Activated CD8-positive, alpha-beta memory T cell treated with anti-CD3 and anti-CD28 coated beads, Interleukin-2, amount 10 ng/mL, durations not matched to agents 7 days and 5 days (primary cell): ENCODE data around the gene S1PR3. TPM values are rescaled to one million over a fixed set of nuclear protein-coding genes. Genes with fewer than 3 reads are reported as not detected.

Experiments
- ATAC-seq: fragments of 150-1000 bp; cut with Tn5 transposase; one replicate; pipeline ENCODE4 v1.10.0; 2021; ENCODE audit warnings: moderate library complexity
- CTCF ChIA-PET: fragments of 350-600 bp; sonication (Branson Sonifier 250); formaldehyde crosslinking; loops from one replicate; lab custom pipeline; 2021; ENCODE audit warnings: antibody characterized with exemption; lab: Charles Lee
- DNase-seq: peaks from one replicate; pipeline ENCODE4 v3.0.0-alpha.2; 2020
- H3K27ac Mint-ChIP-seq: one replicate; pipeline ENCODE4 v1.8.0; 2021; ENCODE audit warnings: mild to moderate bottlenecking, mixed read lengths
- H3K27me3 Mint-ChIP-seq: one replicate; pipeline ENCODE4 v1.8.0; 2021; ENCODE audit warnings: mixed read lengths
- H3K36me3 Mint-ChIP-seq: one replicate; pipeline ENCODE4 v1.8.0; 2021; ENCODE audit warnings: mild to moderate bottlenecking, mixed read lengths
- H3K4me1 Mint-ChIP-seq: one replicate; pipeline ENCODE4 v1.8.0; 2021; ENCODE audit warnings: mixed read lengths
- H3K4me3 Mint-ChIP-seq: one replicate; pipeline ENCODE4 v1.8.0; 2021; ENCODE audit warnings: mild to moderate bottlenecking, moderate library complexity, mixed read lengths
- H3K9me3 Mint-ChIP-seq: one replicate; pipeline ENCODE4 v1.8.0; 2022; ENCODE audit warnings: low read depth, mixed read lengths
- total RNA-seq, 2 experiments: library from RNA; stranded (reverse); gene quantifications; one replicate each; pipeline ENCODE4 v1.2.3, GENCODE V29; 2021

S1PR3 gene
- total RNA-seq, 2 experiments from 2014 or later: 0.05 to 0.06 TPM

DNA sequence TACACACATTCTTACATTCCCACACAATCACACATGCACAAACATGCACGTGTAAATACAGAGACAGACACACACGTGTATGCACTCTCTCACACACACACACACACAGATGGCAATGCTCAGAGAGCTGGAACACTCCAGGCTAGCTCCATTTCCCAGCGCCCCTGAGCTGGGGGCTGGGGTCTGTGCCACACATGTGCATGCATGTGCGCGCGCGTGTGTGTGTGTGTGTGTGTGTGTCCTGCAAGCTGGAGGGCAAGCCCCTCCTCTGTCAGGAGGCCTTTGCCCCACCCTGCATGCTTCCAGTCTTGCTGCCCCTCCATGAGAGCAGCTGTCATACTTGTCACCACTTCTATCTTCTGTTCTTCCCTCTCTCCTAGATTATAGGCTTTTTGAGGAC lies 16.6 kb upstream of the S1PR3 start:
- no peaks in the 10 kb centered on the region for H3K4me1 Mint-ChIP-seq
- no peak for ATAC-seq
- CTCF ChIA-PET: no interaction called here
- H3K27ac Mint-ChIP-seq: no peak overlapping the region
- H3K4me3 Mint-ChIP-seq: no peak overlapping the region
- H3K27me3 Mint-ChIP-seq: peaks cover 3% of the 10 kb centered on the region
- no peak for DNase-seq
- H3K9me3 Mint-ChIP-seq: no peaks in the 10 kb centered on the region
- H3K36me3 Mint-ChIP-seq: no peaks in the 10 kb centered on the region

DNA sequence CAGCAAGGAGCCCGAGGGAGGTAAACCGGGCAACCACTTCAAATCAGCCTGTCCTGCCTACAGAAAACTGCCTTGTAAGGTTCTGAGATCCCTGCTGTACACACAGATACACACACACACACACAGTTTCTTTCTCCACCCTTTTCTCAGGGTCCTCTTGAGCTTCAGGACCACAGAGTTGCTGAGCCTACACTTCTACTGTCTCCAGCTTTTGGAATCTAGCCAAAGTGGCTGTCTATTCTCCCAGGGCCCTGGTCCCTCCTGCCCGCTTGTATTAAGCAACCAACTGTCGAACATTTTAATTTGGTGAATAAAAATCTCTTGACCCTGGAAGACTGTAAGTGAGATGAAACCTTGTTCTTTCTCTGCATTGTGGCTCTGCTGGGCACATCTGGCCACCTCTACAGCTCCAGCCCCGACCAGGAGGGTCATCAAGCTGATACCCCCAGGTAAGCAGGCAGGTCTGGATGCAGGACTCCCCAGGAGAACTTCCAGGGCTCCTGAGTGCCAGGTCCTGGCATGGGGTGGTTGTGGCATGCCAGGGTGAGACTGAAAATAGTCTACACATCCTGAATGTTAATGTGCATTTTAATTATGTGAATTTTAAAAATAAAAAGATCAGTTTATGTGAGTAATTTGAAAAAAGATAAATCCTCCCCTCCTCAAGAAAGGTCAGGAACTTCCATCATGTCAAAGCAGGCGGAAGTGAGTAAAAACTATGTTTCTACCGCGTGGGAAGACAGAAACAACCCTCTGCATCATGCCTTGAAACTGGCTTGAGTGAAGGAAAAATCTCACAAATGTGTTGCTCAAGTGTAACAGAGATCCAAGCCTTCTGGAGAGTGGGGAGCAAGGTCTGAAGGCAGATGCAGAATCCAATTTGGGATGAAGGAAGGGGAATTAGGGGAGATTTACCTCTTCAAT lies 15.0 kb upstream of the S1PR3 start:
- peaks cover 5% of the 10 kb centered on the region for H3K27me3 Mint-ChIP-seq

DNA sequence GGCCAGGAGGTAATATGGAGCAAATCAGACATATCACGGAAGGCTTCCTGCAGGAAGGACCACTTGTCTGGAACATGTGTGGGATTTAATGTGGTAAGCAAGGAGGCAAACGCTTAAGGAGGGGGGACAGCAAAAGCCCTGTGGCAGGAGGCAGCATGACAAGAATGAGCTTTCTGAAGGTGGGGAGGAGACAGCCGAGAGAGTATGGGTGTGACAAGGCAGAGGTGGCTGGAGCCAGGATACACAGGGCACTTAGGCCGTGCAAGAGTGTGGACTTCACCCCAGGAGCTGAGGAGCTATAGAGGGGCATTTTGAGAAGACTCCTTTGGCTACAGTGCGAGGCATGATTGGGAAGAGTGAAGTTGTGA lies 14.4 kb upstream of the S1PR3 start:
- CTCF ChIA-PET: no interaction called here
- Mint-ChIP-seq H3K9me3 (no peaks in the 10 kb centered on the region), H3K27me3 (peaks cover 5% of the 10 kb centered on the region), H3K27ac (no peak overlapping the region), H3K4me1 (no peaks in the 10 kb centered on the region), H3K4me3 (no peak overlapping the region), H3K36me3 (no peaks in the 10 kb centered on the region)
- DNase-seq (peak; percentile 7), ATAC-seq (no peak)

More for the DNA sequence above, 15.0 kb upstream of the S1PR3 start:
- DNase-seq (peak; percentile 18), ATAC-seq (no peak)
- no peak overlapping the region for H3K27ac Mint-ChIP-seq
- H3K4me1 Mint-ChIP-seq: no peaks in the 10 kb centered on the region
- CTCF ChIA-PET: no interaction called here
- H3K9me3 Mint-ChIP-seq: no peaks in the 10 kb centered on the region
- no peaks in the 10 kb centered on the region for H3K36me3 Mint-ChIP-seq
- H3K4me3 Mint-ChIP-seq: no peak overlapping the region

DNA sequence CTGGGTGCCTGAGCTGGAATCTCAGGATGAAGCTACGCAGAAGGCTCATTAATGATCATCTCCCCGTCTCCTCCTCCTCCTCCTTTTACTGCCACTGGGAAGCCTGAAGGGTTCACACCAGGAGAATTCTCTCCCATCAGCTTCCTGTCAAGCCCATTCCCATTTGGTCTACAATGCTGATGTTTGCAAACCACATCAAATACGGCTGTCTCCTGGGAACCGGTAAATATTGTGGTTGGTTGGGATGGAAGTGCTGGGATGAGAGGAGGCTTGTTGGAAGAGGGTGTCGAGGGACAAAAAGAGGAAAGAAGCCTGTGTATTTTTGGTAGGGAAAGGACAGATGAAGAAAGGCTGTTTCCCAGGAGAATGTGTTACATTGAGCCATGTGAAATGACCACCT lies 13.2 kb upstream of the S1PR3 start:
- CTCF ChIA-PET: interaction anchor here (0.8 kb wide), 1 partner anchor 23 kb away, joined by 3 read pairs; no protein-coding TSS in a partner anchor
- H3K27ac Mint-ChIP-seq: no peak overlapping the region
- ATAC-seq (no peak), DNase-seq (no peak)
- H3K4me1 Mint-ChIP-seq: no peaks in the 10 kb centered on the region
- H3K9me3 Mint-ChIP-seq: no peaks in the 10 kb centered on the region
- peaks cover 5% of the 10 kb centered on the region for H3K27me3 Mint-ChIP-seq
- no peak overlapping the region for H3K4me3 Mint-ChIP-seq
- H3K36me3 Mint-ChIP-seq: no peaks in the 10 kb centered on the region

DNA sequence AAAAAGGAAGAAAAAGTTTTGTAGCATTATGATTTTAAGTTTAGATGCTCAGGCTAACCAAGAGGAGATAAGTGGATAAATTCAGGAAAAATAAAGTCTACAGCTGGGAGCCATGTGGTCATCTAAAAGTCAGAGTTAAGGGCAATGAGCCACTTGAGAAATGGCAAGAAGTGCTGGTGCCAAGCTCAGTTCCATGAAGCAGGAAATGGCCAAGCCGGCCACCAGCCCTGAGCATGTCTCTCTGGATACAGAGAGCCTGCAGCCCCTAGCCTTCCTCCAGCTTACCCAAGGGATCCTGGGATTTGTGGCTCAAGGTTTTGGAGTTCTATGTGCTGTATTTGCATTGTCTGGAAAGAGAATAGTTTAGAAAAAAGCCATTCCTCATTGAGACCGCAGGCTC lies 12.2 kb upstream of the S1PR3 start:
- no peak overlapping the region for H3K4me3 Mint-ChIP-seq
- H3K36me3 Mint-ChIP-seq: no peaks in the 10 kb centered on the region
- ATAC-seq (no peak), DNase-seq (peak; percentile 12)
- no peaks in the 10 kb centered on the region for H3K9me3 Mint-ChIP-seq
- H3K27ac Mint-ChIP-seq: no peak overlapping the region
- no peaks in the 10 kb centered on the region for H3K4me1 Mint-ChIP-seq
- peaks cover 10% of the 10 kb centered on the region for H3K27me3 Mint-ChIP-seq
- CTCF ChIA-PET: no interaction called here

DNA sequence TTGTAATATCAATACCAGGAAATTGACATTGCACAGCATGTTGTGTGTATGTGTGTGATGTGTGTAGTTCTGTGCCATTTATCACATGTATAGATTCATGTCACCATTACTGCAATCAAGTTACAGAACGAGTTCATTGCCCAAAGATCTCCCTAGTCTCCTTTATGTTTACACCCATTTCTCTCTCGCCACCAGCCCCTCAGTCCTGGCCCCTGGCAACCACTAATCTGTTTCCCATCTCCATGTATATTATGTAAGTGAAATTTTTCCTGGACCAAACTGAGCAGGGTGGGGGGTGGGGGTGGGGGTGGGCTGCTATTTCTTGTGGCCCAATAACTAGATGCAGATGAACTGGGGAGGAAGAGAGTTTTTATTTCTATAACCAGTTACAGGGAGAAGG lies 11.5 kb upstream of the S1PR3 start:
- no peaks in the 10 kb centered on the region for H3K9me3 Mint-ChIP-seq
- CTCF ChIA-PET: no interaction called here
- peaks cover 10% of the 10 kb centered on the region for H3K27me3 Mint-ChIP-seq
- H3K36me3 Mint-ChIP-seq: no peaks in the 10 kb centered on the region
- ATAC-seq: no peak
- no peak overlapping the region for H3K27ac Mint-ChIP-seq
- DNase-seq: no peak
- no peak overlapping the region for H3K4me3 Mint-ChIP-seq
- H3K4me1 Mint-ChIP-seq: no peaks in the 10 kb centered on the region

DNA sequence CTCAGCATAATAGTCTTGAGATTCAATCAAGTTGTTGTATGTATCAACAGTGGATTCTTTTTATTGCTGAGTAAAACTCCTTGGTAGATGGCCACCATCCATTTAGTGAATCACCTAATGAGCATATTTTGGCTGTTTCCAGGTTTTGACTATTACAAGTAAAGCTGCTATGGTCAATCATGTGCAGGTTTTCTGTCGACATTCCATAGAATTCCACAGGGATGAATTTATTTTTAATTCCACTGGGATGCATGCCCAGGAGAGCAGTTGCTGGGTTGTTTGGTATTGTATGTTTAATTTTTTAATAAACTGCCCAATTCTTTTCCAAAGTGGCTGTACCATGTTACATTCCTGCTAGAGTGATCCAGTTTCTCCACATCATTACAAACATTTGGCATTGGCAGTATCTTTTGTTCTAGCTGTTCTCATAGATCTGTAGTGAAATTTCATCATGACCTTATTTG lies 10.5 kb upstream of the S1PR3 start:
- H3K27ac Mint-ChIP-seq: no peak overlapping the region

DNA sequence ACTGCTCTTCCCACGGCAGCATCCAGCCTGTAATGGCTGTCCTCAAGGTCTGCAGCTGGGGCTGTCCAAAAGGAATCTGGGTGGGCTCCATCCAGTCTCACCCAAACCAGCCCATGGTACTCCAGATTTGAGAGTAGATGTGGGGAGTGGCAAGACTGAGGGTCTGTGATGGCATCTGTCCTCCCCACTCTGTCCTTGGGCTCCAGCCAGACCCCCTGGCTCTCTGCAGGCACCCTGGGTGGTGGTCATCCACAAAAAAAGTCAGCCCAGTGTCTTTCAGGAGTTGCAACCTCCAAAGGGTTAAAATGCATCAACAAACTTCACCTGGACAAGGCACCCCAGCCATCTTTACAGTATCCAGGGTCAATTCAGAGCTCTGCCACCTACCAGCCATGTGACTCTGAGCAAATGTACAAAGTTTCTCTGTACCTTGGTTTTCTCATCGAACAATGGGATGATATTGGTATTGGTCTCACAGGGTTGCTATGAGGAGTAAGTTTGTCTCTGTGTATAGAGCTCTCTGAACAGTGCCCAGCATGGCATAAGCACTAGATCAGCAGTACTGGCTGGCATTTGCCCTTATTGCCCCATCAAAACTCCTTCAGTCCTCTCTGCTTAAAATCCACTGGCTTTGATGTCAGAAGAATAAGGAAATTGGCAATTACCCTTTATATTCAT lies 7.3 kb upstream of the S1PR3 start:
- H3K27ac Mint-ChIP-seq: no peak overlapping the region
- no peaks in the 10 kb centered on the region for H3K36me3 Mint-ChIP-seq
- no peaks in the 10 kb centered on the region for H3K9me3 Mint-ChIP-seq
- CTCF ChIA-PET: no interaction called here
- DNase-seq: peak; percentile 19
- H3K27me3 Mint-ChIP-seq: peaks cover 32% of the 10 kb centered on the region
- H3K4me1 Mint-ChIP-seq: peaks cover 2% of the 10 kb centered on the region
- no peak overlapping the region for H3K4me3 Mint-ChIP-seq
- ATAC-seq: no peak

More for the DNA sequence above, 10.5 kb upstream of the S1PR3 start:
- no peaks in the 10 kb centered on the region for H3K4me1 Mint-ChIP-seq
- CTCF ChIA-PET: no interaction called here
- H3K9me3 Mint-ChIP-seq: no peaks in the 10 kb centered on the region
- DNase-seq: no peak
- no peaks in the 10 kb centered on the region for H3K36me3 Mint-ChIP-seq
- H3K4me3 Mint-ChIP-seq: no peak overlapping the region
- no peak for ATAC-seq
- peaks cover 10% of the 10 kb centered on the region for H3K27me3 Mint-ChIP-seq

DNA sequence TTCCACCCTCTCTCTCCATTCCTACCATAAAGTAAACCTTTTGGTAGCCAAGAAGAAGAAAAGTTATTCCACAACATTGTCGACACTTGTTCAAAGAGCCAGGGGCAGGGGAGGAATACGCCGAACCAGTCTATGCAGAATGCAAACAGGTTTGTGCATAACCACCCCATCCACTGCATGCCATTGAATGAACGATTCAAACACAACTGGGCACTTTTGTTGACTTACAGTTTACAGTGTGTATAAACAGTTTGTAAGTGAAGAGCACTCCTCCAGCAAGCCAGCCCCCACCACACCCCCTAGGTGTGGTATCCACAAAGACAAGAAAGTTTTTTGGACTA lies 6.8 kb upstream of the S1PR3 start:
- H3K4me3 Mint-ChIP-seq: no peak overlapping the region
- peaks cover 36% of the 10 kb centered on the region for H3K27me3 Mint-ChIP-seq
- H3K9me3 Mint-ChIP-seq: no peaks in the 10 kb centered on the region
- no peak for DNase-seq
- ATAC-seq: no peak
- no peaks in the 10 kb centered on the region for H3K36me3 Mint-ChIP-seq
- CTCF ChIA-PET: no interaction called here
- no peak overlapping the region for H3K27ac Mint-ChIP-seq
- H3K4me1 Mint-ChIP-seq: peaks cover 7% of the 10 kb centered on the region

DNA sequence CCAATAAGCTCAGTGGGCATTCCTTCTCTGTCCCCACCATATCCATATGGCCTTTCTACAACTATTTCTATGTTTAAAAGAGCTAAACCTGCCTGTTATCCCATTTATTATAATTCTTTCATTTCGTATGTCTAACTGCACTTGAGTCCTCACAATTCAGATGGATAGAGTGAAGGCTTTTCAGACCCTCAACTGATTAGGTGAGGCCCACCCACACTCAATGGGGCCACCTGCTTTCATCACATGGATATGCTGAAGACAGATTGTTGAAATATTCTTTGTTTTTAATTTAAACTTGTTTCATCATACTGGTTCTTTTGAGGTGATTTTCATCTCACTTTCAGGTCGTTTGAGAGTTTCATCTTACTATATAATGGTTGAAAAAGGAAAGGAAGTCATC lies 5.7 kb upstream of the S1PR3 start:
- ATAC-seq (no peak), DNase-seq (no peak)
- no peaks in the 10 kb centered on the region for H3K9me3 Mint-ChIP-seq
- H3K36me3 Mint-ChIP-seq: no peaks in the 10 kb centered on the region
- H3K4me3 Mint-ChIP-seq: no peak overlapping the region
- H3K4me1 Mint-ChIP-seq: peaks cover 11% of the 10 kb centered on the region
- H3K27me3 Mint-ChIP-seq: peaks cover 42% of the 10 kb centered on the region
- CTCF ChIA-PET: no interaction called here
- no peak overlapping the region for H3K27ac Mint-ChIP-seq

DNA sequence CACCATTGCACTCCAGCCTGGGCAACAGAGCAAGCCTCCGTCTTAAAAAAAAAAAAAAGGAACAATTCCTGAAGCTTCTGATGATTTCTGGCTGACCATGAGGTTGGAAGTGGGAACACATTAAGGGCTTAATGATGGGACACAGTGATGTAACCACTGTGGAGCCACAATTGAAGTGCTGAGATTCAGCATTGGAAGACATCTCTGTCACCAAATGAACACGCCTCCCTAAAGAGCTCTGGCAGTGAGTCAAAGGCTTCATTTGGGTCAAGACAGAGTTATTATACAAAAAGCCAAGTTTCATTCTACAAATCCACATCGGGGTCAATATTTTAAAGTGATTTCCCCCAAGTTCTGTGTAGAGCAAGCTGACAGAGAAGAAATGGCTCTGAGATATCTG lies 4.5 kb upstream of the S1PR3 start:
- no peaks in the 10 kb centered on the region for H3K9me3 Mint-ChIP-seq
- CTCF ChIA-PET: no interaction called here

DNA sequence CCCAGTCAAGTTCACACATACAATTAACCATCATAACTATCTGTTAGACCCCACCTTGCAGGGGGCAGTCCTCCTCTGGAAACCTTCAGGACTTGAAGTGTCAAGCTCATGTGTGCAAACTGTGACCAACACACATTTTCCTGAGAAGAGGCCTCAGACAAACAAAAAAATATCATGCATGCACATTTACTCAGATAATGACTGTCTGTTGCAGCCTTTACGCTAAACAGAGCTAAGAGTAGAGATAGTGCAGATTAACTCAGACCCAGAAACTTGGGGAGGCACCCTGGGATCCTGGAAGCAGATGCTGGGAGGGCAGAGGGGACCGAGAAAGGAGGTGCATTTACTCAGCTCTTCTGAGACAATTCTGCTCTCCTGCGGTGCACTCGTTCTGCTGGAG lies 3.6 kb upstream of the S1PR3 start:
- Mint-ChIP-seq H3K4me3 (no peak overlapping the region), H3K4me1 (peaks cover 13% of the 10 kb centered on the region), H3K36me3 (no peaks in the 10 kb centered on the region), H3K9me3 (no peaks in the 10 kb centered on the region), H3K27ac (no peak overlapping the region), H3K27me3 (peaks cover 54% of the 10 kb centered on the region)
- ATAC-seq (no peak), DNase-seq (no peak)
- CTCF ChIA-PET: no interaction called here

More for the DNA sequence above, 4.5 kb upstream of the S1PR3 start:
- no peak overlapping the region for H3K4me3 Mint-ChIP-seq
- H3K27ac Mint-ChIP-seq: no peak overlapping the region
- peaks cover 45% of the 10 kb centered on the region for H3K27me3 Mint-ChIP-seq
- peaks cover 11% of the 10 kb centered on the region for H3K4me1 Mint-ChIP-seq
- H3K36me3 Mint-ChIP-seq: no peaks in the 10 kb centered on the region
- no peak for ATAC-seq
- no peak for DNase-seq

DNA sequence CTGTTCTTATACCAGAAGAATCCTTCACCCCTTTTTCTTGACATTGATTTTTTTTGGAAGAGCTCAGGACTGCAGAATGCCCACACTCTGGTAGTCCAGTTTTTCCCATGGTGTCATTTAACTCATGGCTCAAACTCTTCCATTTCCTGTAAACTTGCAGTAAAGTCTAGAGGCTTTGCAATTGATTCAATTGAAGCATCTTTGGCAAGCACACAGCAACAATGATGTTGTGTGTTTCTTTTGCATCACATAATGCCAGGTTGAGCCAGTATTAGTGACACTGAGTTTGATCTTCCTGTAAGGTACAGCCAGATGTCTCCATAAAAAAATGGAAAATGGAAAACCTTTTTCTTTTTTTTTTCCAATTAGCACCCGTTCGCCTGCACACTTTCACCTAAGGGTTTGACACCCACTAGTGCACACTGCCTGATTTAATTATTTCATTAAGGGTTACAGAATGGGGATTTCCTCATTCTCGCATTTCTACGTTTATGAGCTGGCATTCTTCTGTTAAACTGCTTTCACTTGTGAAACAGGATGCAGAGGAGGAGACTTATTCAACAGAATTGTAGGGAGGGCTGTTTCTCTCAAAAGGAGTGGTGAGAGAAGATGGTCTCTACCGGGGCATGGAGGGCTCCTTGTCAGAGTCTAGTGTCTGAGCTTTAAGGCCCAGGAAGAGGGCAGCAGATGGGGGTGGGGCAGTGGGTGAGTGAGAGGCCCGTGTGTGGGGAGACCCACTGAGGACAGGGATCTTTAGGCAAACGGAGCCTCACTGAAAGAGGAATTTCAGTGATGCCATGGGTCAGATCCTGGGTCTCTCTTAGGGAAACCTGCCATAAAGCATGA lies 2.2 kb upstream of the S1PR3 start:
- ATAC-seq: peak; percentile 80
- Mint-ChIP-seq H3K9me3 (no peaks in the 10 kb centered on the region), H3K4me1 (peaks cover 13% of the 10 kb centered on the region), H3K36me3 (no peaks in the 10 kb centered on the region), H3K4me3 (no peak overlapping the region), H3K27me3 (peaks cover 60% of the 10 kb centered on the region), H3K27ac (peak overlapping the region; percentile 32)
- CTCF ChIA-PET: no interaction called here
- DNase-seq: no peak
